ENCODE data around the gene RNF166. TPM values are rescaled to one million over a fixed set of nuclear protein-coding genes. Genes with fewer than 3 reads are reported as not detected.
A peak's percentile ranks its signal among the peaks of the same experiment; 100 is the strongest.

Gene RNF166
- total RNA-seq, 1 experiment from 2014 or later: 36.3 TPM

GRCh38 chr16:88705076-88705684 lies 1.0 kb downstream of the RNF166 start:
- Histone ChIP-seq H3K27me3 (replicated peaks; ENCODE audit: insufficient read depth, low read depth, low read length, poor library complexity) (no peaks in the 10 kb centered on the region), H3K27ac (ENCODE audit: low read depth, low read length, poor library complexity, severe bottlenecking) (peak overlapping the region; percentile 76), H3K36me3 (ENCODE audit: insufficient read depth, low read length, poor library complexity, severe bottlenecking) (no peaks in the 10 kb centered on the region), H3K4me1 (ENCODE audit: insufficient read depth, low read length, poor library complexity, severe bottlenecking) (peaks cover 39% of the 10 kb centered on the region), H3K9me3 (ENCODE audit: low read depth, low read length, poor library complexity, severe bottlenecking) (no peaks in the 10 kb centered on the region), H3K4me3 (ENCODE audit: low read depth, low read length, poor library complexity, severe bottlenecking) (peak overlapping the region; percentile 94)
- POLR2A ChIA-PET (ENCODE audit: low non-redundant PET): no interaction called here
- peak; percentile 41 for DNase-seq (ENCODE audit: low spot score)
- TF ChIP-seq EZH2 (IDR thresholded peaks at IDR 0.05; ENCODE audit: borderline replicate concordance, low read depth, low read length, poor library complexity, severe bottlenecking): no peak
- no peak for TF ChIP-seq CTCF (conservative IDR thresholded peaks at IDR 0.05; ENCODE audit: low read depth, low read length)
- CTCF ChIA-PET: interaction anchor here (0.7 to 1.1 kb wide), 2 partner anchors 32 to 135 kb away, joined by 4 to 7 read pairs; partner anchors contain the start of gene ZC3H18
- TSS peak; percentile 46 for BruUV-seq (replicated peaks)
- intact Hi-C loops (cut with micrococcal nuclease; ENCODE audit: unreplicated experiment): no loop called here

- Histone ChIP-seq H3K9me3 (ENCODE audit: low read depth, low read length, poor library complexity, severe bottlenecking) (no peaks in the 10 kb centered on the region), H3K36me3 (ENCODE audit: insufficient read depth, low read length, poor library complexity, severe bottlenecking) (peaks cover 6% of the 10 kb centered on the region), H3K27ac (ENCODE audit: low read depth, low read length, poor library complexity, severe bottlenecking) (peak overlapping the region; percentile 82), H3K4me3 (ENCODE audit: low read depth, low read length, poor library complexity, severe bottlenecking) (no peak overlapping the region), H3K27me3 (replicated peaks; ENCODE audit: insufficient read depth, low read depth, low read length, poor library complexity) (no peaks in the 10 kb centered on the region), H3K4me1 (ENCODE audit: insufficient read depth, low read length, poor library complexity, severe bottlenecking) (peaks cover 39% of the 10 kb centered on the region)
- peak; percentile 57 for DNase-seq (ENCODE audit: low spot score)
- TF ChIP-seq EZH2 (IDR thresholded peaks at IDR 0.05; ENCODE audit: borderline replicate concordance, low read depth, low read length, poor library complexity, severe bottlenecking) (no peak), CTCF (conservative IDR thresholded peaks at IDR 0.05; ENCODE audit: low read depth, low read length) (no peak)
- no TSS peak for BruUV-seq (replicated peaks)
- CTCF ChIA-PET: no interaction called here
- intact Hi-C loops (cut with micrococcal nuclease; ENCODE audit: unreplicated experiment): no loop called here
- POLR2A ChIA-PET (ENCODE audit: low non-redundant PET): no interaction called here
Measured at GRCh38 chr16:88703486-88704309, 2.5 kb downstream of the RNF166 start.

GRCh38 chr16:88702371-88703210 lies 3.6 kb downstream of the RNF166 start:
- H3K4me3 ChIP-seq (ENCODE audit: low read depth, low read length, poor library complexity, severe bottlenecking): no peak overlapping the region
- no peaks in the 10 kb centered on the region for H3K9me3 ChIP-seq (ENCODE audit: low read depth, low read length, poor library complexity, severe bottlenecking)
- DNase-seq (ENCODE audit: low spot score): no peak
- peaks cover 12% of the 10 kb centered on the region for H3K36me3 ChIP-seq (ENCODE audit: insufficient read depth, low read length, poor library complexity, severe bottlenecking)
- H3K27me3 ChIP-seq (replicated peaks; ENCODE audit: insufficient read depth, low read depth, low read length, poor library complexity): no peaks in the 10 kb centered on the region
- CTCF ChIA-PET: interaction anchor here (0.5 kb wide), 1 partner anchor 84 kb away, joined by 3 read pairs; no protein-coding TSS in a partner anchor
- POLR2A ChIA-PET (ENCODE audit: low non-redundant PET): interaction anchor here (0.6 kb wide), 1 partner anchor 923 kb away, joined by 3 read pairs; no protein-coding TSS in a partner anchor
- TF ChIP-seq EZH2 (IDR thresholded peaks at IDR 0.05; ENCODE audit: borderline replicate concordance, low read depth, low read length, poor library complexity, severe bottlenecking) (no peak), CTCF (conservative IDR thresholded peaks at IDR 0.05; ENCODE audit: low read depth, low read length) (no peak)
- no TSS peak for BruUV-seq (replicated peaks)
- H3K27ac ChIP-seq (ENCODE audit: low read depth, low read length, poor library complexity, severe bottlenecking): peak overlapping the region; percentile 82
- intact Hi-C loops (cut with micrococcal nuclease; ENCODE audit: unreplicated experiment): no loop called here
- H3K4me1 ChIP-seq (ENCODE audit: insufficient read depth, low read length, poor library complexity, severe bottlenecking): peaks cover 39% of the 10 kb centered on the region
